Gastrocnemius medialis (tissue), 4 donors: Measurements from ENCODE around the gene EPB41L1. TPM values are rescaled to one million over a fixed set of nuclear protein-coding genes. Genes with fewer than 3 reads are reported as not detected.
A peak's percentile ranks its signal among the peaks of the same experiment; 100 is the strongest.

Source experiments
- ATAC-seq, 2 donors: fragments of 150-250 bp; one replicate each; pipeline ENCODE4 v1.9.1; 2016
- DNase-seq, 2 donors: peaks; one replicate each; pipeline ENCODE4 v3.0.0-alpha.2; 2019
- H3K27ac ChIP-seq, 4 donors: fragments of 200-600 bp; sonication (generic); 1 replicate in 1 of 4; 2 replicates in 3 of 4; pipeline ENCODE4 v1.5.1; 2016 to 2018; ENCODE audit warnings: mild to moderate bottlenecking in 2 of 4, moderate library complexity in 1 of 4
- H3K27me3 ChIP-seq, 3 donors: fragments of 200-600 bp; sonication (generic) in 2 of 3; 1 replicate in 1 of 3; 2 replicates in 2 of 3; pipeline versions ENCODE4 v1.5.1 to v1.6.0; 2016 to 2019; ENCODE audit warnings: mild to moderate bottlenecking in 1 of 3, moderate library complexity in 1 of 3
- H3K36me3 ChIP-seq, 2 donors: fragments of 200-600 bp; sonication (generic) in 1 of 2; one replicate each; pipeline ENCODE4 v1.5.1; 2017 to 2018
- H3K4me1 ChIP-seq, 2 donors: fragments of 200-600 bp; sonication (generic) in 1 of 2; one replicate each; pipeline ENCODE4 v1.5.1; 2016 to 2017; ENCODE audit warnings: mild to moderate bottlenecking in 2 of 2
- H3K4me3 ChIP-seq, 4 donors: fragments of 200-600 bp; sonication (generic) in 3 of 4; 1 replicate in 1 of 4; 2 replicates in 3 of 4; pipeline ENCODE4 v1.5.1; 2016 to 2019; ENCODE audit warnings: mild to moderate bottlenecking in 2 of 4
- H3K9me3 ChIP-seq, 3 donors: fragments of 200-600 bp; sonication (generic) in 2 of 3; 1 replicate in 1 of 3; 2 replicates in 2 of 3; pipeline ENCODE4 v1.5.1; 2016 to 2019
- CTCF ChIP-seq, 5 experiments: fragments of 450-650 bp in 3 of 5; fragments of 200-600 bp in 2 of 5; sonication (generic) in 2 of 5; IDR thresholded peaks in 4 of 5; conservative IDR thresholded peaks in 1 of 5; 1 replicate in 4 of 5; 2 replicates in 1 of 5; pipeline ENCODE4 v1.5.1; 2016 to 2019; ENCODE audit warnings: antibody characterized with exemption in 5 of 5, mild to moderate bottlenecking in 3 of 5, moderate library complexity in 3 of 5
- POLR2A ChIP-seq, 2 donors: fragments of 450-650 bp; IDR thresholded peaks; one replicate each; pipeline ENCODE4 v1.6.1; 2017; ENCODE audit warnings: antibody characterized with exemption in 2 of 2, mild to moderate bottlenecking in 2 of 2, moderate library complexity in 2 of 2
- in situ Hi-C, 4 donors: fragments of 200-750 bp; cut with MboI; loops; one replicate each; pipeline versions ENCODE4 v1.15.0 to v1.8.0; 2017; ENCODE audit warnings: low sequenced_read_pairs in 4 of 4
- intact Hi-C: fragments of 100-400 bp; cut with DNase I; formaldehyde crosslinking; loops from one replicate; pipeline ENCODE4 v1.15.1; 2023; ENCODE audit warnings: low total_unique reads
- total RNA-seq, 4 donors: library from RNA; depleted of rRNA; stranded (reverse); fragments of >200 nt; gene quantifications; one replicate each; pipeline versions ENCODE4 v1.1.0 to v1.2.3, GENCODE V29; 2016

The EPB41L1 gene
- total RNA-seq, 4 donors from 2014 or later: 2.3 to 11.4 (median 7.4) TPM

GRCh38 chr20:36193977-36194712, 39.6 kb downstream of the EPB41L1 start:
- H3K4me1 ChIP-seq: no peaks in the 10 kb centered on the region
- no peak for DNase-seq
- in situ Hi-C loops: no loop called here
- intact Hi-C loops: no loop called here
- TF ChIP-seq POLR2A (IDR thresholded peaks at IDR 0.05) (no peak), CTCF (IDR thresholded peaks at IDR 0.05 in 4 of 5, conservative IDR thresholded peaks at IDR 0.05 in 1 of 5) (no peak)
- H3K36me3 ChIP-seq: no peaks in the 10 kb centered on the region
- no peak overlapping the region for H3K4me3 ChIP-seq
- no peak for ATAC-seq
- no peak overlapping the region for H3K27ac ChIP-seq
- no peaks in the 10 kb centered on the region for H3K27me3 ChIP-seq
- H3K9me3 ChIP-seq: no peaks in the 10 kb centered on the region

GRCh38 chr20:36196676-36197075, 42.1 kb downstream of the EPB41L1 start:
- ATAC-seq (no peak), DNase-seq (no peak)

GRCh38 chr20:36197271-36197670, 42.7 kb downstream of the EPB41L1 start:
- no peak for TF ChIP-seq CTCF (IDR thresholded peaks at IDR 0.05 in 4 of 5, conservative IDR thresholded peaks at IDR 0.05 in 1 of 5)
- TF ChIP-seq POLR2A (IDR thresholded peaks at IDR 0.05): no peak
- in situ Hi-C loops (no loop called here), intact Hi-C loops (loop anchor here (5.0 kb wide), 1 partner anchor 205 kb away; no protein-coding TSS in a partner anchor)
- H3K27ac ChIP-seq: no peak overlapping the region
- DNase-seq: no peak
- H3K27me3 ChIP-seq: no peaks in the 10 kb centered on the region
- H3K4me1 ChIP-seq: no peaks in the 10 kb centered on the region
- no peaks in the 10 kb centered on the region for H3K9me3 ChIP-seq
- ATAC-seq: no peak
- H3K4me3 ChIP-seq: no peak overlapping the region
- H3K36me3 ChIP-seq: no peaks in the 10 kb centered on the region

More at GRCh38 chr20:36196676-36197075, 42.1 kb downstream of the EPB41L1 start:
- Histone ChIP-seq H3K9me3 (no peaks in the 10 kb centered on the region), H3K4me1 (no peaks in the 10 kb centered on the region), H3K4me3 (no peak overlapping the region), H3K27me3 (no peaks in the 10 kb centered on the region), H3K36me3 (no peaks in the 10 kb centered on the region), H3K27ac (no peak overlapping the region)
- TF ChIP-seq CTCF (IDR thresholded peaks at IDR 0.05 in 4 of 5, conservative IDR thresholded peaks at IDR 0.05 in 1 of 5) (no peak), POLR2A (IDR thresholded peaks at IDR 0.05) (no peak)
- in situ Hi-C loops (no loop called here), intact Hi-C loops (loop anchor here (5.0 kb wide), 1 partner anchor 204 kb away; no protein-coding TSS in a partner anchor)

- Histone ChIP-seq H3K27ac (no peak overlapping the region), H3K27me3 (no peaks in the 10 kb centered on the region), H3K4me1 (peaks cover 0 to 4% of the 10 kb centered on the region in 2 donors), H3K4me3 (no peak overlapping the region), H3K9me3 (no peaks in the 10 kb centered on the region), H3K36me3 (no peaks in the 10 kb centered on the region)
- in situ Hi-C loops (loop anchor here (5.0 to 25.0 kb wide), 5 partner anchors 235 to 413 kb away; partner anchors contain the start of gene RAB5IF (in 1 of the 4)), intact Hi-C loops (loop anchor here (1.0 to 5.0 kb wide), 3 partner anchors 43 to 688 kb away; no protein-coding TSS in a partner anchor)
- peak; percentile 73 to 86 for ATAC-seq
- DNase-seq: peak; percentile 37 to 74
- TF ChIP-seq POLR2A (IDR thresholded peaks at IDR 0.05) (no peak), CTCF (IDR thresholded peaks at IDR 0.05 in 4 of 5, conservative IDR thresholded peaks at IDR 0.05 in 1 of 5) (peak; percentile 73 to 90 (median 85))
These were observed 45.1 kb downstream of the EPB41L1 start for GRCh38 chr20:36199345-36200257.
